ENCODE data around the gene RFX6. TPM values are rescaled to one million over a fixed set of nuclear protein-coding genes. Genes with fewer than 3 reads are reported as not detected.

RFX6 gene
- total and polyA plus RNA-seq, 10 of the 15 experiments (the other 5 are each of a cell fraction or from before 2014, with no cell fraction given): not detected

DNA sequence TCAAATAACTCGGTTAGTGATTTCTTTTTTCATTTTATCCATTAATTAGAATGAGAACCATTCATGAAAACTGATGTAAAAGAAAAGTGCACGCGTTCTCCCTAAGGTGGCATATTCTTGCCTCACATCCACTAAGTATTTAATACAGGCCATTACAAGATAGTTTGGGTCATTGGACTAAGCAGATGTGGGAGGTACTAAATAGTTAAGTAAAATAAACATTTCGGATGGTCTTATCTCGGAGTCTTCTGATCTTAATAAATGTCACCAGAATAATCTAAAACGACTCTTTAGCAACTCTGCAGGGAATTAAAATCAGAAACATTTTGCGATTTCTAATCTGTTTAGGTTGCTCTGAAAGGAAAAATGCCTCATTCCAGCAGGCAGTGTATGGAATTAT, 78.7 kb downstream of the RFX6 start:
- no peak for TF ChIP-seq SUZ12 (IDR thresholded peaks at IDR 0.05; ENCODE audit: unreplicated experiment)
- no peak for TF ChIP-seq POLR2AphosphoS2 (IDR thresholded peaks at IDR 0.05; ENCODE audit: low read depth, low read length)
- no peak for TF ChIP-seq ZNF207 (IDR thresholded peaks at IDR 0.05; ENCODE audit: borderline replicate concordance)
- TF ChIP-seq, protein P1, sequence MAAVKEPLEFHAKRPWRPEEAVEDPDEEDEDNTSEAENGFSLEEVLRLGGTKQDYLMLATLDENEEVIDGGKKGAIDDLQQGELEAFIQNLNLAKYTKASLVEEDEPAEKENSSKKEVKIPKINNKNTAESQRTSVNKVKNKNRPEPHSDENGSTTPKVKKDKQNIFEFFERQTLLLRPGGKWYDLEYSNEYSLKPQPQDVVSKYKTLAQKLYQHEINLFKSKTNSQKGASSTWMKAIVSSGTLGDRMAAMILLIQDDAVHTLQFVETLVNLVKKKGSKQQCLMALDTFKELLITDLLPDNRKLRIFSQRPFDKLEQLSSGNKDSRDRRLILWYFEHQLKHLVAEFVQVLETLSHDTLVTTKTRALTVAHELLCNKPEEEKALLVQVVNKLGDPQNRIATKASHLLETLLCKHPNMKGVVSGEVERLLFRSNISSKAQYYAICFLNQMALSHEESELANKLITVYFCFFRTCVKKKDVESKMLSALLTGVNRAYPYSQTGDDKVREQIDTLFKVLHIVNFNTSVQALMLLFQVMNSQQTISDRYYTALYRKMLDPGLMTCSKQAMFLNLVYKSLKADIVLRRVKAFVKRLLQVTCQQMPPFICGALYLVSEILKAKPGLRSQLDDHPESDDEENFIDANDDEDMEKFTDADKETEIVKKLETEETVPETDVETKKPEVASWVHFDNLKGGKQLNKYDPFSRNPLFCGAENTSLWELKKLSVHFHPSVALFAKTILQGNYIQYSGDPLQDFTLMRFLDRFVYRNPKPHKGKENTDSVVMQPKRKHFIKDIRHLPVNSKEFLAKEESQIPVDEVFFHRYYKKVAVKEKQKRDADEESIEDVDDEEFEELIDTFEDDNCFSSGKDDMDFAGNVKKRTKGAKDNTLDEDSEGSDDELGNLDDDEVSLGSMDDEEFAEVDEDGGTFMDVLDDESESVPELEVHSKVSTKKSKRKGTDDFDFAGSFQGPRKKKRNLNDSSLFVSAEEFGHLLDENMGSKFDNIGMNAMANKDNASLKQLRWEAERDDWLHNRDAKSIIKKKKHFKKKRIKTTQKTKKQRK (IDR thresholded peaks at IDR 0.05; ENCODE audit: low read depth, low read length): no peak
- no peak for TF ChIP-seq RCOR1 (conservative IDR thresholded peaks at IDR 0.05; ENCODE audit: low read depth, low read length)
- TF ChIP-seq, protein P2, sequence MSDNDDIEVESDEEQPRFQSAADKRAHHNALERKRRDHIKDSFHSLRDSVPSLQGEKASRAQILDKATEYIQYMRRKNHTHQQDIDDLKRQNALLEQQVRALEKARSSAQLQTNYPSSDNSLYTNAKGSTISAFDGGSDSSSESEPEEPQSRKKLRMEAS (IDR thresholded peaks at IDR 0.05; ENCODE audit: low read depth, low read length): no peak
- no peak for TF ChIP-seq JUNB (IDR thresholded peaks at IDR 0.05)
- TF ChIP-seq, protein P3, sequence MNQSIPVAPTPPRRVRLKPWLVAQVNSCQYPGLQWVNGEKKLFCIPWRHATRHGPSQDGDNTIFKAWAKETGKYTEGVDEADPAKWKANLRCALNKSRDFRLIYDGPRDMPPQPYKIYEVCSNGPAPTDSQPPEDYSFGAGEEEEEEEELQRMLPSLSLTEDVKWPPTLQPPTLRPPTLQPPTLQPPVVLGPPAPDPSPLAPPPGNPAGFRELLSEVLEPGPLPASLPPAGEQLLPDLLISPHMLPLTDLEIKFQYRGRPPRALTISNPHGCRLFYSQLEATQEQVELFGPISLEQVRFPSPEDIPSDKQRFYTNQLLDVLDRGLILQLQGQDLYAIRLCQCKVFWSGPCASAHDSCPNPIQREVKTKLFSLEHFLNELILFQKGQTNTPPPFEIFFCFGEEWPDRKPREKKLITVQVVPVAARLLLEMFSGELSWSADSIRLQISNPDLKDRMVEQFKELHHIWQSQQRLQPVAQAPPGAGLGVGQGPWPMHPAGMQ (IDR thresholded peaks at IDR 0.05; ENCODE audit: borderline replicate concordance): no peak
- TF ChIP-seq MXI1 (IDR thresholded peaks at IDR 0.05; ENCODE audit: low read depth, low read length): no peak
- TF ChIP-seq NRF1 (conservative IDR thresholded peaks at IDR 0.05; ENCODE audit: low read depth, low read length): no peak
- no peak for FAIRE-seq
- Histone ChIP-seq H3K9ac (ENCODE audit: control insufficient read depth, insufficient read depth, low read length) (no peak overlapping the region), H3K27ac (ENCODE audit: control insufficient read depth, insufficient read depth) (no peak overlapping the region), H3K4me3 (no peak overlapping the region), H4K20me1 (ENCODE audit: control insufficient read depth, insufficient read depth) (no peaks in the 10 kb centered on the region), H3K79me2 (ENCODE audit: control insufficient read depth, insufficient read depth, low read length) (no peaks in the 10 kb centered on the region), H3K4me2 (ENCODE audit: control insufficient read depth, insufficient read depth) (no peak overlapping the region), H3K27me3 (replicated peaks in 1 of 2; ENCODE audit: control insufficient read depth in 2 of 2, insufficient read depth in 2 of 2, low read length in 1 of 2) (no peaks in the 10 kb centered on the region), H3K4me1 (ENCODE audit: control insufficient read depth, insufficient read depth, low read length) (no peaks in the 10 kb centered on the region), H3K36me3 (ENCODE audit: control insufficient read depth in 2 of 2, insufficient read depth in 2 of 2, low read length in 1 of 2) (no peaks in the 10 kb centered on the region), H2AFZ (ENCODE audit: control insufficient read depth, low read depth, low read length) (no peak overlapping the region), H3K9me3 (replicated peaks; ENCODE audit: control insufficient read depth, insufficient read depth, low read length) (no peaks in the 10 kb centered on the region)
- intact Hi-C loops (cut with micrococcal nuclease; ENCODE audit: unreplicated experiment): no loop called here
- no TSS peak for BruUV-seq (replicated peaks)
- no peak for ATAC-seq
- ChIA-PET CTCF (interaction anchor here (2.0 kb wide), 1 partner anchor 14 kb away, joined by 7 read pairs; no protein-coding TSS in a partner anchor), POLR2A (no interaction called here), SMC1A (ENCODE audit: uncharacterized antibody, unreplicated experiment) (interaction anchor here (1.0 to 2.8 kb wide), 3 partner anchors 8 to 176 kb away, joined by 3 to 18 read pairs (median 3); no protein-coding TSS in a partner anchor), RAD21 (ENCODE audit: unreplicated experiment) (no interaction called here)
- in situ Hi-C loops (cut with MboI): no loop called here
- WGBS (ENCODE audit: insufficient coverage, insufficient replicate concordance, low lambda C conversion rate, missing lambda C conversion rate): 46% methylated on average over 7 of the region's 7 CpGs
- no peak for DNase-seq (ENCODE audit: low read depth, low spot score)

Measured in GM12878 (cell line).